Right lobe of liver (tissue), 6 donors: ENCODE results near the gene DHFR. TPM values are rescaled to one million over a fixed set of nuclear protein-coding genes. Genes with fewer than 3 reads are reported as not detected.

Experiments used
- ATAC-seq, 4 donors: fragments of 200-7000 bp; cut with Tn5 transposase; one replicate each; pipeline ENCODE4 v1.9.1; 2020; ENCODE audit warnings: mild to moderate bottlenecking in 4 of 4, moderate library complexity in 4 of 4
- DNase-seq, 3 donors: peaks; one replicate each; pipeline ENCODE4 v3.0.0-alpha.2; 2020
- H3K27ac ChIP-seq, 3 donors: fragments of 200-600 bp; one replicate each; pipeline ENCODE4 v1.8.0; 2022
- H3K27me3 ChIP-seq, 2 donors: fragments of 200-600 bp; one replicate each; pipeline ENCODE4 v1.8.0; 2022
- H3K36me3 ChIP-seq, 4 donors: fragments of 200-600 bp; sonication (generic) in 1 of 4; one replicate each; pipeline versions ENCODE4 v1.5.1 to v1.8.0; 2017 to 2022; ENCODE audit warnings: control low read depth in 1 of 4
- H3K4me1 ChIP-seq, 4 donors: fragments of 200-600 bp; sonication (generic) in 1 of 4; one replicate each; pipeline versions ENCODE4 v1.5.1 to v1.8.0; 2017 to 2022; ENCODE audit warnings: control low read depth in 1 of 4
- H3K4me3 ChIP-seq, 3 donors: fragments of 200-600 bp; one replicate each; pipeline ENCODE4 v1.8.0; 2022
- H3K9me3 ChIP-seq, 4 donors: fragments of 200-600 bp; sonication (generic) in 1 of 4; one replicate each; pipeline versions ENCODE4 v1.5.1 to v1.8.0; 2017 to 2022; ENCODE audit warnings: control low read depth in 1 of 4
- CTCF ChIP-seq, 4 donors: fragments of 200-600 bp in 3 of 4; fragments of 450-650 bp in 1 of 4; IDR thresholded peaks; one replicate each; pipeline versions ENCODE4 v1.5.1 to v1.8.0; 2016 to 2022; ENCODE audit warnings: antibody characterized with exemption in 4 of 4, mild to moderate bottlenecking in 2 of 4
- POLR2A ChIP-seq: fragments of 450-650 bp; IDR thresholded peaks from one replicate; pipeline ENCODE4 v1.6.1; 2017; ENCODE audit warnings: antibody characterized with exemption, mild to moderate bottlenecking
- WGBS: methylation state at CpG from one replicate; pipeline ENCODE4 v1.1.6; 2018; ENCODE audit warnings: low coverage, low lambda C conversion rate; ENCODE audit not compliant: insufficient coverage; ENCODE audit errors: missing lambda C conversion rate; 5-methylcytosine and 5-hydroxymethylcytosine counted together
- intact Hi-C, 2 donors: fragments of 100-400 bp; cut with DNase I; formaldehyde crosslinking; loops; one replicate each; pipeline versions ENCODE4 v1.11.2 to v1.14.1; 2022
- total RNA-seq, 6 experiments: library from RNA; depleted of rRNA in 2 of 6; stranded (reverse); fragments of >200 nt in 2 of 6; fragmentation: NEBNext Ultra II Directional in 3 of 6; extraction: Animal tissue kit (Norgen Biotek cat#: 25700) in 3 of 6; gene quantifications; one replicate each; pipeline versions ENCODE4 v1.1.0 to v1.2.4, GENCODE V29; 2016 to 2023
- donor health status: DM: no; HTN: yes; CAD: no.
- donor health status: DM: no; HTN: no; CAD: no.
- donor health status: DM: no; HTN: no; CAD: no.
- donor health status: DM: no; HTN: yes; CAD: no.
- donor health status: DM: no; HTN: yes; CAD: no.

DHFR gene
- total RNA-seq, 6 experiments from 2014 or later = 15.3 to 29.2 (median 22.2) TPM

DNA sequence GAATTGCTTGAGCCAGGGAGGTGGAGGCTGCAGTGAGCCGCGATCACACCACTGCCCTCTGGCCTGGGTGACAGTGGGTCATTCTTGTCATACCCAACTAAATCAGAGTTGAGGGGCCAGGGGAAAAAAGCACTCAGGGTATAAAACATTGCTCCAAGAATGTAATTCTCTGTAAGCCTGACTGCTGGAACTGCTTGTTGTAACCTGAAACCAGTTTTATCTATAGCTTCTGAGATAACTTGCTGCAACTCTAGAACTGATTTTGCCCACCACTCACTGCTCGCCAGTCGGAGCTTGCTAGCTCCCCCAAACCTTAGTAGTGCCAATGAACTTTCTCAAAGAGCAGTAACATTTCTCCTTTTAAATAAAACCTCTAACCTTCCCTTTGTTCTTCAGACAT, 9.9 kb downstream of the DHFR start:
- no peak overlapping the region for H3K4me3 ChIP-seq
- H3K9me3 ChIP-seq = no peaks in the 10 kb centered on the region
- TF ChIP-seq POLR2A = no peak
- TF ChIP-seq CTCF (IDR thresholded peaks at IDR 0.05) = no peak
- 88% methylated on average over 2 of the region's 4 CpGs for WGBS
- no peaks in the 10 kb centered on the region for H3K27me3 ChIP-seq
- H3K4me1 ChIP-seq = no peaks in the 10 kb centered on the region
- ATAC-seq (no peak), DNase-seq (no peak)
- no peak overlapping the region for H3K27ac ChIP-seq
- H3K36me3 ChIP-seq = peaks cover 0 to 13% (median under 1%) of the 10 kb centered on the region in 4 donors
- intact Hi-C loops = loop anchor here in 1 of 2 donors (10.0 kb wide), 1 partner anchor 160 kb away; the partner anchor contains the start of gene FAM151B

- TF ChIP-seq CTCF (IDR thresholded peaks at IDR 0.05) (no peak), POLR2A (no peak)
- DNase-seq (no peak), ATAC-seq (no peak)
- Histone ChIP-seq H3K27ac (no peak overlapping the region), H3K4me3 (no peak overlapping the region), H3K36me3 (peaks cover 0 to 13% (median under 1%) of the 10 kb centered on the region in 4 donors), H3K4me1 (no peaks in the 10 kb centered on the region), H3K9me3 (no peaks in the 10 kb centered on the region), H3K27me3 (no peaks in the 10 kb centered on the region)
- intact Hi-C loops = loop anchor here in 1 of 2 donors (10.0 kb wide), 1 partner anchor 157 kb away; the partner anchor contains the start of gene FAM151B
- WGBS = 91% methylated on average over 4 of the region's 4 CpGs
Measured at GRCh38 chr5:80641353-80641752, 13.4 kb downstream of the DHFR start.

DNA sequence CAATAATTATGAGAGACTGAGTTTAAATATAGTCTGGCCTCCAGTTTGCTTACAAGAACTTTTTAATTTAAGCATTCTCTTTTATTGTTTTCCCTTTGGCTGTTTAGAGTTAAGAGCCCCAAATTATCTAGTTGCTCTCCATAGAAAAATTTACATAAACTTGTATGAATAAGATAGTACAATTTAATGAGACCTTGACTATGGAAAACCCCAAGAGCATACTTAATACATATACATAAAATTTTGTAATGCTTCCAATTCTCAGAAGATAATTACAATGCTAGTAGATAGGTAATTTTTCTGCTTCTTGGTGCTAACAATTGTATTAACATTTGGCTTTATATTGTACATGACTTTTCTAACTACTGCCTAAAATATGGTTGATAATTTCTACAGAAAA, 20.6 kb downstream of the DHFR start:
- no peak overlapping the region for H3K27ac ChIP-seq
- intact Hi-C loops = no loop called here
- ATAC-seq = no peak

GRCh38 chr5:80632700-80633099, 22.1 kb downstream of the DHFR start:
- intact Hi-C loops = no loop called here
- no peak for ATAC-seq
- WGBS = 77% methylated on average over 2 of the region's 2 CpGs

More for the DNA sequence above, 20.6 kb downstream of the DHFR start:
- no peak for DNase-seq
- H3K36me3 ChIP-seq = no peaks in the 10 kb centered on the region
- H3K4me3 ChIP-seq = no peak overlapping the region
- H3K27me3 ChIP-seq = no peaks in the 10 kb centered on the region
- H3K9me3 ChIP-seq = no peaks in the 10 kb centered on the region
- no peak for TF ChIP-seq CTCF (IDR thresholded peaks at IDR 0.05)
- TF ChIP-seq POLR2A = no peak
- H3K4me1 ChIP-seq = peaks cover 0 to 15% (median 2%) of the 10 kb centered on the region in 4 donors

More at GRCh38 chr5:80632700-80633099, 22.1 kb downstream of the DHFR start:
- Histone ChIP-seq H3K9me3 (no peaks in the 10 kb centered on the region), H3K27ac (peak overlapping the region in 2 of 3 donors; percentile 22 to 56), H3K4me1 (peaks cover 0 to 15% (median 2%) of the 10 kb centered on the region in 4 donors), H3K27me3 (no peaks in the 10 kb centered on the region), H3K36me3 (no peaks in the 10 kb centered on the region), H3K4me3 (no peak overlapping the region)
- TF ChIP-seq CTCF (IDR thresholded peaks at IDR 0.05) = no peak
- TF ChIP-seq POLR2A = no peak
- no peak for DNase-seq
